GM23338 (cell line): ENCODE results near the gene DYNC1LI2. TPM values are rescaled to one million over a fixed set of nuclear protein-coding genes. Genes with fewer than 3 reads are reported as not detected.

Experiments used
- ATAC-seq: fragments of 200-7000 bp; cut with Tn5 transposase; 3 replicates; pipeline ENCODE4 v1.9.1; 2020
- DNase-seq: peaks from one replicate; pipeline ENCODE4 v3.0.0-alpha.2; 2015; ENCODE audit warnings: low spot score
- H2AFZ ChIP-seq: fragments of 200-600 bp; sonication (generic); 2 replicates; pipeline ENCODE4 v1.8.0; 2016; ENCODE audit warnings: antibody characterized with exemption, mild to moderate bottlenecking, moderate library complexity
- H3F3A ChIP-seq: fragments of 200-600 bp; sonication (generic); replicated peaks from 2 replicates; pipeline ENCODE4 v1.8.0; 2017; ENCODE audit warnings: antibody characterized with exemption, mixed run types, low read depth
- H3K27ac ChIP-seq: fragments of 200-600 bp; sonication (generic); 2 replicates; pipeline ENCODE4 v1.6.1; 2016; ENCODE audit warnings: low read depth
- H3K27me3 ChIP-seq: fragments of 200-600 bp; sonication (generic); 2 replicates; pipeline ENCODE4 v1.8.0; 2016; ENCODE audit warnings: mild to moderate bottlenecking, mixed run types, moderate library complexity; ENCODE audit not compliant: insufficient read depth
- H3K36me3 ChIP-seq: fragments of 200-600 bp; sonication (generic); 2 replicates; pipeline ENCODE4 v1.8.0; 2016; ENCODE audit warnings: mild to moderate bottlenecking; ENCODE audit not compliant: insufficient read depth
- H3K4me1 ChIP-seq: fragments of 200-600 bp; sonication (generic); 2 replicates; pipeline ENCODE4 v1.8.0; 2016; ENCODE audit warnings: mild to moderate bottlenecking, moderate library complexity; ENCODE audit not compliant: insufficient read depth
- H3K4me2 ChIP-seq: fragments of 200-600 bp; sonication (generic); 2 replicates; pipeline ENCODE4 v1.7.1; 2017; ENCODE audit warnings: mixed run types
- H3K4me3 ChIP-seq: fragments of 200-600 bp; sonication (generic); 2 replicates; pipeline ENCODE4 v1.6.1; 2016; ENCODE audit warnings: mixed run types
- H3K79me2 ChIP-seq: fragments of 200-600 bp; sonication (generic); replicated peaks from 2 replicates; pipeline ENCODE4 v1.8.0; 2017; ENCODE audit warnings: mild to moderate bottlenecking; ENCODE audit not compliant: insufficient read depth
- H3K9me2 ChIP-seq: fragments of 200-600 bp; sonication (generic); 2 replicates; pipeline ENCODE4 v1.8.0; 2017; ENCODE audit not compliant: insufficient read depth
- H4K20me1 ChIP-seq: fragments of 200-600 bp; sonication (generic); replicated peaks from 2 replicates; pipeline ENCODE4 v1.8.0; 2017; ENCODE audit warnings: mild to moderate bottlenecking; ENCODE audit not compliant: insufficient read depth
- H3K27ac Mint-ChIP-seq: 2 replicates; pipeline ENCODE4 v1.8.0; 2020; ENCODE audit warnings: inconsistent platforms, mild to moderate bottlenecking, moderate library complexity, mixed read lengths
- H3K27me3 Mint-ChIP-seq: 3 replicates; pipeline ENCODE4 v1.8.0; 2022; ENCODE audit warnings: low read depth, mild to moderate bottlenecking, moderate library complexity, mixed read lengths, inconsistent platforms; ENCODE audit not compliant: insufficient read depth, poor library complexity
- H3K36me3 Mint-ChIP-seq: 3 replicates; pipeline ENCODE4 v1.8.0; 2021; ENCODE audit warnings: low read depth, mild to moderate bottlenecking, inconsistent platforms, moderate library complexity, mixed read lengths
- H3K4me1 Mint-ChIP-seq: 3 replicates; pipeline ENCODE4 v1.8.0; 2020; ENCODE audit warnings: mild to moderate bottlenecking, inconsistent platforms, mixed read lengths
- H3K4me3 Mint-ChIP-seq: 3 replicates; pipeline ENCODE4 v1.8.0; 2021; ENCODE audit warnings: moderate library complexity, mild to moderate bottlenecking, inconsistent platforms, mixed read lengths
- H3K9me3 Mint-ChIP-seq: 3 replicates; pipeline ENCODE4 v1.8.0; 2020; ENCODE audit warnings: moderate library complexity, mild to moderate bottlenecking, inconsistent platforms, mixed read lengths
- CREB1 ChIP-seq: fragments of 250-450 bp; sonication (Bioruptor Pico); IDR thresholded peaks from 2 replicates; pipeline ENCODE4 v1.5.0; 2020; ENCODE audit warnings: low read depth, mild to moderate bottlenecking, moderate library complexity
- EZH2 ChIP-seq: fragments of 200-600 bp; sonication (generic); IDR thresholded peaks from one replicate; pipeline ENCODE4 v1.8.0; 2017; ENCODE audit warnings: antibody characterized with exemption, mild to moderate bottlenecking, low read depth; ENCODE audit not compliant: unreplicated experiment
- EZH2phosphoT487 ChIP-seq: fragments of 200-600 bp; sonication (generic); IDR thresholded peaks from one replicate; pipeline ENCODE4 v1.8.1; 2018; ENCODE audit warnings: antibody characterized with exemption; ENCODE audit not compliant: unreplicated experiment
- STAT1 ChIP-seq: IDR thresholded peaks from one replicate; pipeline ENCODE4 v1.6.1; 2016; ENCODE audit warnings: antibody characterized with exemption; ENCODE audit not compliant: unreplicated experiment
- ZNF331 ChIP-seq: fragments of 250-450 bp; sonication (Bioruptor Pico); IDR thresholded peaks from 2 replicates; pipeline ENCODE4 v1.5.0; 2020; ENCODE audit warnings: low read depth, mild to moderate bottlenecking, moderate library complexity
- polyA plus RNA-seq: library from polyadenylated mRNA; unstranded; fragments of >200 nt; fragmentation: Nextera tagmentation; extraction: Ambion mirVana; gene quantifications from 2 replicates; pipeline ENCODE4 v1.2.1, GENCODE V29; 2016
- total RNA-seq: library from RNA; depleted of rRNA; stranded (reverse); fragments of >200 nt; shearing (Covaris generic); gene quantifications from 2 replicates; pipeline ENCODE4 v1.2.3, GENCODE V29; 2014
- TF ChIP-seq, protein P1 (sequence below): IDR thresholded peaks from 2 replicates; pipeline ENCODE4 v1.6.1; 2016; ENCODE audit warnings: antibody characterized with exemption
- TF ChIP-seq, protein P2 (sequence below): fragments of 250-450 bp; sonication (Bioruptor Pico); IDR thresholded peaks from 2 replicates; pipeline ENCODE4 v1.5.0; 2020; ENCODE audit warnings: mild to moderate bottlenecking, moderate library complexity

DYNC1LI2 gene
- total and polyA plus RNA-seq, 2 experiments from 2014 or later: 73.9 to 85.9 TPM

DNA sequence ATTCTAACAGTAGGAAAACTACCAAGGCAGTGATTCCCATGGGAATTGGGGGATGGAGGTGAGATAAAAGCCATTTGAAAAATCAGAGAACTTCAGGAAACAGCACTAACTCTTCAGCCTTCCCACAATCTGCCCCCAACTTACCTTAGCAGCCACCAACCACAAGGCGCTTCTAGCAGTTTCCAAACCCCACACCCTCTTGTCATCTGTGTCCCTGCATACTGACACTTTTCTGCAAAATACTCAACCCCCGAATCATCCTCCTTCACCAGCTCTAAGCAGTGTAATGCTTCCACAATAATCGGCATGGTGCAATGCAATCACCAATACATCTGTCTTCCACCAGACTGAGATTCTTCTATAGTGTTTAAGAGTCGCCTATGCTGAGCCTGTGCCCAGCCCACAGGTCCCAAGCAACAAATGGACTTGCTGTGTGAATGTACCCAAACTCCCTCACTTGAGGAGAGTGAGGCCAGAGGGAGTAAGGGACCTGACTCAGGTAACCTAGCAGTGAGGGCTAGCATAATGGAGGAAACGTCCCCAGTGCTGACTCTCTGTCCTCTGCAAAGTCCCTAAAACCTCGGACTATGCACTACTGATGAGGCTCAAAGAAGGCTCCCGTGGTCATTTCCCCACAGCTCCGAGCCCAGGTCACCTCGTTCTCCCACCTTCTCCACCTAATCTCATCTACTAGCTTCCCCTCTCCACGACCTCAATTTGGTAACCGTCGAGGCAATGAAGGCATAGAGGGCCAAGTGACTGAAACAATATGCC is 943 bp downstream of the DYNC1LI2 start:
- H3F3A ChIP-seq: no peaks in the 10 kb centered on the region; the same call in 1 of the 2 replicates
- Mint-ChIP-seq H3K9me3 (no peaks in the 10 kb centered on the region), H3K36me3 (peaks cover 47% of the 10 kb centered on the region), H3K4me1 (peaks cover 22% of the 10 kb centered on the region), H3K4me3 (peak overlapping the region; percentile 91), H3K27ac (peak overlapping the region; percentile 90), H3K27me3 (peaks cover 2% of the 10 kb centered on the region)
- H3K4me1 ChIP-seq: peaks cover 10% of the 10 kb centered on the region
- DNase-seq (no peak), ATAC-seq (no peak; the same call in 2 of the 3 replicates)
- peaks cover 34% of the 10 kb centered on the region for H3K36me3 ChIP-seq
- 0 out of 2 replicates have a peak overlapping the region, but pooled peaks have one; percentile 79 for H3K27ac ChIP-seq
- peak overlapping the region; percentile 98 for H3K4me3 ChIP-seq
- H2AFZ ChIP-seq: no peak overlapping the region
- peaks cover 30% of the 10 kb centered on the region for H4K20me1 ChIP-seq
- no peaks in the 10 kb centered on the region for H3K9me2 ChIP-seq
- no peaks in the 10 kb centered on the region for H3K27me3 ChIP-seq
- TF ChIP-seq, protein P1, sequence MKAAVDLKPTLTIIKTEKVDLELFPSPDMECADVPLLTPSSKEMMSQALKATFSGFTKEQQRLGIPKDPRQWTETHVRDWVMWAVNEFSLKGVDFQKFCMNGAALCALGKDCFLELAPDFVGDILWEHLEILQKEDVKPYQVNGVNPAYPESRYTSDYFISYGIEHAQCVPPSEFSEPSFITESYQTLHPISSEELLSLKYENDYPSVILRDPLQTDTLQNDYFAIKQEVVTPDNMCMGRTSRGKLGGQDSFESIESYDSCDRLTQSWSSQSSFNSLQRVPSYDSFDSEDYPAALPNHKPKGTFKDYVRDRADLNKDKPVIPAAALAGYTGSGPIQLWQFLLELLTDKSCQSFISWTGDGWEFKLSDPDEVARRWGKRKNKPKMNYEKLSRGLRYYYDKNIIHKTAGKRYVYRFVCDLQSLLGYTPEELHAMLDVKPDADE: no peak
- no peak for TF ChIP-seq ZNF331 (CRISPR knock-in tag)
- TF ChIP-seq CREB1 (CRISPR knock-in tag): no peak
- TF ChIP-seq, protein P2, sequence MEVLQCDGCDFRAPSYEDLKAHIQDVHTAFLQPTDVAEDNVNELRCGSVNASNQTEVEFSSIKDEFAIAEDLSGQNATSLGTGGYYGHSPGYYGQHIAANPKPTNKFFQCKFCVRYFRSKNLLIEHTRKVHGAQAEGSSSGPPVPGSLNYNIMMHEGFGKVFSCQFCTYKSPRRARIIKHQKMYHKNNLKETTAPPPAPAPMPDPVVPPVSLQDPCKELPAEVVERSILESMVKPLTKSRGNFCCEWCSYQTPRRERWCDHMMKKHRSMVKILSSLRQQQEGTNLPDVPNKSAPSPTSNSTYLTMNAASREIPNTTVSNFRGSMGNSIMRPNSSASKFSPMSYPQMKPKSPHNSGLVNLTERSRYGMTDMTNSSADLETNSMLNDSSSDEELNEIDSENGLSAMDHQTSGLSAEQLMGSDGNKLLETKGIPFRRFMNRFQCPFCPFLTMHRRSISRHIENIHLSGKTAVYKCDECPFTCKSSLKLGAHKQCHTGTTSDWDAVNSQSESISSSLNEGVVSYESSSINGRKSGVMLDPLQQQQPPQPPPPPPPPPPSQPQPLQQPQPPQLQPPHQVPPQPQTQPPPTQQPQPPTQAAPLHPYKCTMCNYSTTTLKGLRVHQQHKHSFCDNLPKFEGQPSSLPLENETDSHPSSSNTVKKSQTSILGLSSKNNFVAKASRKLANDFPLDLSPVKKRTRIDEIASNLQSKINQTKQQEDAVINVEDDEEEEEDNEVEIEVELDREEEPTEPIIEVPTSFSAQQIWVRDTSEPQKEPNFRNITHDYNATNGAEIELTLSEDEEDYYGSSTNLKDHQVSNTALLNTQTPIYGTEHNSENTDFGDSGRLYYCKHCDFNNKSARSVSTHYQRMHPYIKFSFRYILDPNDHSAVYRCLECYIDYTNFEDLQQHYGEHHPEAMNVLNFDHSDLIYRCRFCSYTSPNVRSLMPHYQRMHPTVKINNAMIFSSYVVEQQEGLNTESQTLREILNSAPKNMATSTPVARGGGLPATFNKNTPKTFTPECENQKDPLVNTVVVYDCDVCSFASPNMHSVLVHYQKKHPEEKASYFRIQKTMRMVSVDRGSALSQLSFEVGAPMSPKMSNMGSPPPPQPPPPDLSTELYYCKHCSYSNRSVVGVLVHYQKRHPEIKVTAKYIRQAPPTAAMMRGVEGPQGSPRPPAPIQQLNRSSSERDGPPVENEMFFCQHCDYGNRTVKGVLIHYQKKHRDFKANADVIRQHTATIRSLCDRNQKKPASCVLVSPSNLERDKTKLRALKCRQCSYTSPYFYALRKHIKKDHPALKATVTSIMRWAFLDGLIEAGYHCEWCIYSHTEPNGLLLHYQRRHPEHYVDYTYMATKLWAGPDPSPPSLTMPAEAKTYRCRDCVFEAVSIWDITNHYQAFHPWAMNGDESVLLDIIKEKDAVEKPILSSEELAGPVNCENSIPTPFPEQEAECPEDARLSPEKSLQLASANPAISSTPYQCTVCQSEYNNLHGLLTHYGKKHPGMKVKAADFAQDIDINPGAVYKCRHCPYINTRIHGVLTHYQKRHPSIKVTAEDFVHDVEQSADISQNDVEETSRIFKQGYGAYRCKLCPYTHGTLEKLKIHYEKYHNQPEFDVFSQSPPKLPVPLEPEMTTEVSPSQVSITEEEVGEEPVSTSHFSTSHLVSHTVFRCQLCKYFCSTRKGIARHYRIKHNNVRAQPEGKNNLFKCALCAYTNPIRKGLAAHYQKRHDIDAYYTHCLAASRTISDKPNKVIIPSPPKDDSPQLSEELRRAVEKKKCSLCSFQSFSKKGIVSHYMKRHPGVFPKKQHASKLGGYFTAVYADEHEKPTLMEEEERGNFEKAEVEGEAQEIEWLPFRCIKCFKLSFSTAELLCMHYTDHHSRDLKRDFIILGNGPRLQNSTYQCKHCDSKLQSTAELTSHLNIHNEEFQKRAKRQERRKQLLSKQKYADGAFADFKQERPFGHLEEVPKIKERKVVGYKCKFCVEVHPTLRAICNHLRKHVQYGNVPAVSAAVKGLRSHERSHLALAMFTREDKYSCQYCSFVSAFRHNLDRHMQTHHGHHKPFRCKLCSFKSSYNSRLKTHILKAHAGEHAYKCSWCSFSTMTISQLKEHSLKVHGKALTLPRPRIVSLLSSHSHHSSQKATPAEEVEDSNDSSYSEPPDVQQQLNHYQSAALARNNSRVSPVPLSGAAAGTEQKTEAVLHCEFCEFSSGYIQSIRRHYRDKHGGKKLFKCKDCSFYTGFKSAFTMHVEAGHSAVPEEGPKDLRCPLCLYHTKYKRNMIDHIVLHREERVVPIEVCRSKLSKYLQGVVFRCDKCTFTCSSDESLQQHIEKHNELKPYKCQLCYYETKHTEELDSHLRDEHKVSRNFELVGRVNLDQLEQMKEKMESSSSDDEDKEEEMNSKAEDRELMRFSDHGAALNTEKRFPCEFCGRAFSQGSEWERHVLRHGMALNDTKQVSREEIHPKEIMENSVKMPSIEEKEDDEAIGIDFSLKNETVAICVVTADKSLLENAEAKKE (CRISPR knock-in tag): no peak
- no peak for TF ChIP-seq STAT1
- TF ChIP-seq EZH2: no peak
- no peak for TF ChIP-seq EZH2phosphoT487
- H3K4me2 ChIP-seq: peak overlapping the region; percentile 98
- H3K79me2 ChIP-seq: peaks cover 57% of the 10 kb centered on the region
